A549 (cell line): ENCODE results near the gene COL13A1. TPM values are rescaled to one million over a fixed set of nuclear protein-coding genes. Genes with fewer than 3 reads are reported as not detected.

Experiments used
- ATAC-seq, 2 experiments: fragments of 200-7000 bp in 1 of 2; fragments of >200 bp in 1 of 2; cut with Nextera tagmentation in 1 of 2; cut with Tn5 transposase in 1 of 2; 3 replicates each; pipeline versions ENCODE4 v1.8.0 to v1.9.1; 2018 to 2020; ENCODE audit warnings: mild to moderate bottlenecking in 1 of 2, moderate library complexity in 1 of 2
- CTCF ChIA-PET: fragments of 300-600 bp; sonication (Branson Sonifier 250); formaldehyde crosslinking; extraction: SDS; loops from one replicate; lab custom pipeline; 2021; ENCODE audit warnings: antibody characterized with exemption, inconsistent platforms; lab: Yijun Ruan, JAX
- POLR2A ChIA-PET: fragments of 350-600 bp; formaldehyde crosslinking; extraction: SDS; loops from one replicate; lab custom pipeline; 2021; ENCODE audit warnings: antibody characterized with exemption, inconsistent platforms; lab: Yijun Ruan, JAX
- DNase-seq, 2 experiments: peaks; one replicate each; pipeline versions ENCODE4 v3.0.0 to v3.0.0-alpha.2; 2011 to 2016; ENCODE audit warnings: low read depth in 1 of 2, low spot score in 1 of 2
- FAIRE-seq: peaks from 2 replicates; lab custom pipeline; 2011; peaks lifted over from hg19 to GRCh38; lab: Jason Lieb, UNC
- H3K27ac ChIP-seq, 2 experiments: fragments of >200 bp; sonication (Bioruptor Twin); formaldehyde crosslinking; 3 replicates each; pipeline ENCODE4 v1.5.1; 2016 to 2017
- H3K4me1 ChIP-seq: fragments of >200 bp; sonication (Bioruptor Twin); formaldehyde crosslinking; 3 replicates; pipeline ENCODE4 v1.6.1; 2016
- H3K4me2 ChIP-seq: fragments of >200 bp; sonication (Bioruptor Twin); formaldehyde crosslinking; 3 replicates; pipeline ENCODE4 v1.6.1; 2016
- H3K4me3 ChIP-seq: fragments of >200 bp; sonication (Bioruptor Twin); formaldehyde crosslinking; 3 replicates; pipeline ENCODE4 v1.5.1; 2016
- H3K9me3 ChIP-seq: fragments of >200 bp; sonication (Bioruptor Twin); formaldehyde crosslinking; 3 replicates; pipeline ENCODE4 v1.6.1; 2016
- CHD2 ChIP-seq: fragments of 150-350 bp; IDR thresholded peaks from 2 replicates; pipeline ENCODE4 v1.6.1; 2014; ENCODE audit warnings: low read length; ENCODE audit not compliant: partially characterized antibody
- CTCF ChIP-seq: fragments of >200 bp; sonication (Bioruptor Twin); formaldehyde crosslinking; IDR thresholded peaks from 3 replicates; pipeline ENCODE4 v1.5.1; 2016
- EHMT2 ChIP-seq: fragments of 200-600 bp; sonication (generic); IDR thresholded peaks from 2 replicates; pipeline ENCODE4 v1.6.1; 2016; ENCODE audit warnings: antibody characterized with exemption, low read depth, mild to moderate bottlenecking, moderate library complexity
- FOSL2 ChIP-seq, 2 experiments: fragments of 450-650 bp in 1 of 2; fragments of >200 bp in 1 of 2; sonication (Bioruptor Twin) in 1 of 2; formaldehyde crosslinking; IDR thresholded peaks; 2 replicates each; pipeline versions ENCODE4 v1.5.0 to v1.6.1; 2016 to 2020; ENCODE audit warnings: mild to moderate bottlenecking in 1 of 2, moderate library complexity in 1 of 2
- HDAC2 ChIP-seq: fragments of 200-600 bp; sonication (generic); IDR thresholded peaks from 2 replicates; pipeline ENCODE4 v1.6.1; 2016
- HES2 ChIP-seq: fragments of >200 bp; sonication (Bioruptor Twin); formaldehyde crosslinking; IDR thresholded peaks from 2 replicates; pipeline ENCODE4 v1.6.1; 2016
- HMGXB4 ChIP-seq: fragments of 250-450 bp; sonication (Bioruptor Pico); IDR thresholded peaks from 2 replicates; pipeline ENCODE4 v1.5.0; 2021; ENCODE audit warnings: mild to moderate bottlenecking, moderate library complexity, borderline replicate concordance
- HOXA7 ChIP-seq: fragments of 250-450 bp; sonication (Bioruptor Pico); IDR thresholded peaks from 2 replicates; pipeline ENCODE4 v1.5.0; 2020; ENCODE audit warnings: mild to moderate bottlenecking, moderate library complexity
- KDM1A ChIP-seq: fragments of 200-600 bp; sonication (generic); IDR thresholded peaks from 2 replicates; pipeline ENCODE4 v1.6.1; 2016; ENCODE audit warnings: low read depth, mild to moderate bottlenecking
- MAZ ChIP-seq: fragments of 150-350 bp; IDR thresholded peaks from 2 replicates; pipeline ENCODE4 v1.6.1; 2014; ENCODE audit warnings: antibody characterized with exemption, low read depth, low read length, borderline replicate concordance
- NPAS2 ChIP-seq: fragments of 250-450 bp; sonication (Bioruptor Pico); IDR thresholded peaks from 2 replicates; pipeline ENCODE4 v1.8.0; 2022; ENCODE audit warnings: mild to moderate bottlenecking, moderate library complexity, borderline replicate concordance
- NR3C1 ChIP-seq: fragments of >200 bp; sonication (Bioruptor Twin); formaldehyde crosslinking; IDR thresholded peaks from 3 replicates; pipeline ENCODE4 v1.6.1; 2017
- PHF8 ChIP-seq: fragments of 200-600 bp; sonication (generic); IDR thresholded peaks from 2 replicates; pipeline ENCODE4 v1.6.1; 2016; ENCODE audit warnings: low read depth, mild to moderate bottlenecking, antibody characterized with exemption, moderate library complexity, borderline replicate concordance
- POLR2AphosphoS2 ChIP-seq: conservative IDR thresholded peaks from 2 replicates; pipeline ENCODE4 v1.6.1; 2012; ENCODE audit warnings: low read length, improper control_type of control experiment, inconsistent platforms
- REST ChIP-seq: fragments of 200-600 bp; sonication (generic); IDR thresholded peaks from 2 replicates; pipeline ENCODE4 v1.6.1; 2016; ENCODE audit warnings: antibody characterized with exemption, mild to moderate bottlenecking, moderate library complexity
- RFX5 ChIP-seq: fragments of 450-650 bp; IDR thresholded peaks from 2 replicates; pipeline ENCODE4 v1.7.1; 2014; ENCODE audit warnings: antibody characterized with exemption, mild to moderate bottlenecking, moderate library complexity
- SREBF2 ChIP-seq: fragments of 450-650 bp; IDR thresholded peaks from 2 replicates; pipeline ENCODE4 v1.6.1; 2014; ENCODE audit warnings: mild to moderate bottlenecking, moderate library complexity
- TP53 ChIP-seq: fragments of 250-450 bp; sonication (Bioruptor Pico); IDR thresholded peaks from 2 replicates; pipeline ENCODE4 v1.5.0; 2021; ENCODE audit warnings: mild to moderate bottlenecking, moderate library complexity
- ZC3H11A ChIP-seq: fragments of 450-650 bp; IDR thresholded peaks from 2 replicates; pipeline ENCODE4 v1.6.1; 2014; ENCODE audit warnings: antibody characterized with exemption, mild to moderate bottlenecking
- ZFP36 ChIP-seq: fragments of 450-650 bp; IDR thresholded peaks from 2 replicates; pipeline ENCODE4 v1.6.1; 2014; ENCODE audit warnings: borderline replicate concordance; ENCODE audit not compliant: partially characterized antibody
- WGBS: methylation state at CpG from one replicate; pipeline ENCODE4 v1.1.6; 2017; ENCODE audit errors: missing lambda C conversion rate; 5-methylcytosine and 5-hydroxymethylcytosine counted together
- polyA plus RNA-seq, 4 experiments: library from polyadenylated mRNA; depleted of rRNA in 3 of 4; stranded (reverse); fragments of >200 nt; fragmentation: RNase III in 1 of 4; extraction: RNeasy Plus Mini Kit Qiagen cat#74134 plus additional on column Dnase treatment in 1 of 4; gene quantifications; 2 replicates in 3 of 4; 3 replicates in 1 of 4; pipeline ENCODE4 v1.2.3, GENCODE V29; 2011 to 2017

Gene COL13A1
- polyA plus RNA-seq, 2 of the 4 experiments (the other 2 are of a cell fraction) = 0.08 to 0.27 TPM

- Histone ChIP-seq H3K4me1 (no peaks in the 10 kb centered on the region), H3K27ac (no peak overlapping the region), H3K4me3 (no peak overlapping the region), H3K9me3 (peaks cover 5% of the 10 kb centered on the region; the same call in 1 of the 3 replicates), H3K4me2 (no peak overlapping the region)
- DNase-seq (no peak), FAIRE-seq (no peak), ATAC-seq (no peak)
- ChIA-PET POLR2A (no interaction called here), CTCF (interaction anchor here (1.1 to 2.2 kb wide), 6 partner anchors 10 to 178 kb away, joined by 3 to 8 read pairs (median 4); no protein-coding TSS in a partner anchor)
- TF ChIP-seq TP53 (CRISPR knock-in tag) = no peak
- TF ChIP-seq SREBF2 = no peak
- TF ChIP-seq KDM1A = no peak
- TF ChIP-seq NPAS2 (CRISPR knock-in tag) = no peak
- no peak for TF ChIP-seq CHD2
- no peak for TF ChIP-seq MAZ
- TF ChIP-seq HOXA7 (CRISPR knock-in tag) = no peak
- no peak for TF ChIP-seq NR3C1
- TF ChIP-seq HDAC2 = no peak
- TF ChIP-seq FOSL2 (IDR thresholded peaks at IDR 0.05) = no peak
- TF ChIP-seq FOSL2 (CRISPR knock-in tag; IDR thresholded peaks at IDR 0.05) = no peak
- no peak for TF ChIP-seq ZFP36
- no peak for TF ChIP-seq REST
- no peak for TF ChIP-seq CTCF
- TF ChIP-seq EHMT2 = no peak
- 10% methylated on average over 5 of the region's 5 CpGs for WGBS
Measured at GRCh38 chr10:69780077-69780476, 21.6 kb upstream of the COL13A1 start.

- ChIA-PET POLR2A (no interaction called here), CTCF (interaction anchor here (8.8 kb wide), 1 partner anchor 9 kb away, joined by 103 read pairs; no protein-coding TSS in a partner anchor)
- ATAC-seq (no peak), DNase-seq (no peak), FAIRE-seq (no peak)
- no peaks in the 10 kb centered on the region for H3K4me1 ChIP-seq
- no peak overlapping the region for H3K4me2 ChIP-seq
- H3K27ac ChIP-seq = no peak overlapping the region
- 0% methylated on average over 3 of the region's 3 CpGs for WGBS
- no peak overlapping the region for H3K4me3 ChIP-seq
- peaks cover 5% of the 10 kb centered on the region; the same call in 1 of the 3 replicates for H3K9me3 ChIP-seq
- TF ChIP-seq POLR2AphosphoS2 (no peak), HES2 (no peak), PHF8 (no peak), HMGXB4 (CRISPR knock-in tag) (no peak), FOSL2 (IDR thresholded peaks at IDR 0.05) (no peak), FOSL2 (CRISPR knock-in tag; IDR thresholded peaks at IDR 0.05) (no peak), RFX5 (no peak), ZC3H11A (no peak)
Measured at GRCh38 chr10:69781576-69781975, 20.1 kb upstream of the COL13A1 start.
